Fibroblast of mammary gland (primary cell): Measurements from ENCODE around the gene ENTPD6.
A peak's percentile ranks its signal among the peaks of the same experiment; 100 is the strongest.

ENCODE experiments used
- DNase-seq: peaks from one replicate; pipeline ENCODE4 v3.0.0-alpha.2; 2010; ENCODE audit warnings: low read depth
- H3K4me3 ChIP-seq: 2 replicates; pipeline ENCODE4 v1.5.1; 2011; ENCODE audit warnings: low read depth, mild to moderate bottlenecking, low read length, moderate library complexity; ENCODE audit not compliant: control insufficient read depth
- TF ChIP-seq, protein P1 (sequence below): conservative IDR thresholded peaks from 2 replicates; pipeline ENCODE4 v1.5.1; 2011; ENCODE audit warnings: low read depth, low read length, inconsistent platforms; ENCODE audit not compliant: control insufficient read depth, insufficient read depth

Gene ENTPD6

DNA sequence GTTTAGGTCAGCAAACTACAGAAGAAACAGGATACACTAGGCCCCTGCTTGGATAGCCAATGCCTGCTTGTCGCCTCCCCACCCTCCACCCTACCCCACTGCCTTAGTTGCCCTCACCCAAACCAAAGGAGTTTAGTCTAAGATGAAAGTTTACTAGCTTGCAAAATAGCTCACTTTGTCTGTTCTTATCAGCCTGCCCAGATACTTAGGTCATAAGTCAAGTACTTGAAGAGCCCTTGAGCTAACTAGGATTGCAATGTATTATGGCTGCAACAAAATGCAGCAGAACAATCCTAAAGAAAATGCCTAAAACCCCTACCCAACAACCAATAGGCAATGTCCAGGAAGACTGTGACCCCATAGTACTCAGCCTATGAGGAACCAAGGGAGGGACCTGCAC lies 7.3 kb upstream of the ENTPD6 start:
- no peak overlapping the region for H3K4me3 ChIP-seq
- DNase-seq = no peak
- TF ChIP-seq, protein P1, sequence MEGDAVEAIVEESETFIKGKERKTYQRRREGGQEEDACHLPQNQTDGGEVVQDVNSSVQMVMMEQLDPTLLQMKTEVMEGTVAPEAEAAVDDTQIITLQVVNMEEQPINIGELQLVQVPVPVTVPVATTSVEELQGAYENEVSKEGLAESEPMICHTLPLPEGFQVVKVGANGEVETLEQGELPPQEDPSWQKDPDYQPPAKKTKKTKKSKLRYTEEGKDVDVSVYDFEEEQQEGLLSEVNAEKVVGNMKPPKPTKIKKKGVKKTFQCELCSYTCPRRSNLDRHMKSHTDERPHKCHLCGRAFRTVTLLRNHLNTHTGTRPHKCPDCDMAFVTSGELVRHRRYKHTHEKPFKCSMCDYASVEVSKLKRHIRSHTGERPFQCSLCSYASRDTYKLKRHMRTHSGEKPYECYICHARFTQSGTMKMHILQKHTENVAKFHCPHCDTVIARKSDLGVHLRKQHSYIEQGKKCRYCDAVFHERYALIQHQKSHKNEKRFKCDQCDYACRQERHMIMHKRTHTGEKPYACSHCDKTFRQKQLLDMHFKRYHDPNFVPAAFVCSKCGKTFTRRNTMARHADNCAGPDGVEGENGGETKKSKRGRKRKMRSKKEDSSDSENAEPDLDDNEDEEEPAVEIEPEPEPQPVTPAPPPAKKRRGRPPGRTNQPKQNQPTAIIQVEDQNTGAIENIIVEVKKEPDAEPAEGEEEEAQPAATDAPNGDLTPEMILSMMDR = no peak

DNA sequence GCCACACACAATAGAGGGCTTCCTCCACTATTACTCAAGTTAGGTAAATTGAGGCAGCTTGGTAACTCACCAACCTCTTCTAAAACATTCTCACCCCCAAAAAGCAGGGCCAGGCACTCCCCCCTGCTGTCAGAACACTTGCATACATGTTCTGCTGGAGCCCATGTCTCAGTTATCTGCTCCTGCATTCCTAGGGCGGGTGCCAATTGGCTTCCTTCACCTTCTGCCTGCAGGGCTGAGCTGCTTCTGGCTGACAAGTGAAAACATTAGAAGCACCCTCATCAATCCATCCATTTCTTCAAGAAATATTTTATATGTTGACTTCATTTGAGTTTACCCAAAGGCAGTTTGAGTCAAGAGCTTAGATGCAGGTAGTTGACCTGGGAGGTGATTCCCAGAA lies 4.5 kb upstream of the ENTPD6 start:
- H3K4me3 ChIP-seq = no peak overlapping the region
- DNase-seq = no peak
- TF ChIP-seq, protein P1 = no peak

DNA sequence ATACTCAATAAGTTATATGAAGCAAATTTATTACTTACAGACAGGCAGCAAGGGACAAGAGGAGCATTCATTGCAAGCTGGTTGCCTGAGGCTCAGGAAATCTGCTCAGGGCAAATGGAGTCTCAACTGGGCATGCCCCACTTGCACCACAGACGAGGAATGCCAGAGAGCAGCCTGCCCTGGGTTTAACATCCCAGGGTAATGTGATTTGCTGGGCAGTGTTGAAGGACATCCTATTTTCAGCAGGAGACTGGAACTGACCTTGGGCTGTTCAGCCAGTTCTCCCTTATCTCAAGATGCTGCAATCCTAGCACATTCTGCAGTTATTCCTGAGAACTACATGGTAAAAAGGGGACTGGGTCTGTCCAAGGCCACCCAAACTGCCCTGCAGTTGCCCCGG lies 3.8 kb upstream of the ENTPD6 start:
- no peak for DNase-seq
- TF ChIP-seq, protein P1 = no peak
- no peak overlapping the region for H3K4me3 ChIP-seq

DNA sequence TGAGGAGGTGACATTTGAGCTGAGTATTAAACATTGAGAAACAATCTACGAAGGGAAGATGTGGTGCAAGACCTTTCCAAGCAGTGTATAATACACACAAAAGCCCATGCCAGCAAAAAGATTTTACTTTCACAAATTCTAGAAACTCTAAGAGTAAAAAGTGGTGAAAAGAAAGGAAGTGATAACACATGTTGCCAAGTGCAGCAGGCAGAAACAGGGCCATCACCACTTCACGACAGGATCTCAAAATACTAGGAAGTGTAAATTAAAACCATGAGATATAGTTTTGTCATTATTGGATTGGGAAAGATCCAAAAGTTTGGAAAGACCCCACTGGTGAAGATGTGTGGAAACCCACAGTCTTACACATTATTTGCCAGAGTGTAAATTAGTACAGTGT lies 1.7 kb upstream of the ENTPD6 start:
- TF ChIP-seq, protein P1 = no peak
- DNase-seq = no peak
- H3K4me3 ChIP-seq = no peak overlapping the region

DNA sequence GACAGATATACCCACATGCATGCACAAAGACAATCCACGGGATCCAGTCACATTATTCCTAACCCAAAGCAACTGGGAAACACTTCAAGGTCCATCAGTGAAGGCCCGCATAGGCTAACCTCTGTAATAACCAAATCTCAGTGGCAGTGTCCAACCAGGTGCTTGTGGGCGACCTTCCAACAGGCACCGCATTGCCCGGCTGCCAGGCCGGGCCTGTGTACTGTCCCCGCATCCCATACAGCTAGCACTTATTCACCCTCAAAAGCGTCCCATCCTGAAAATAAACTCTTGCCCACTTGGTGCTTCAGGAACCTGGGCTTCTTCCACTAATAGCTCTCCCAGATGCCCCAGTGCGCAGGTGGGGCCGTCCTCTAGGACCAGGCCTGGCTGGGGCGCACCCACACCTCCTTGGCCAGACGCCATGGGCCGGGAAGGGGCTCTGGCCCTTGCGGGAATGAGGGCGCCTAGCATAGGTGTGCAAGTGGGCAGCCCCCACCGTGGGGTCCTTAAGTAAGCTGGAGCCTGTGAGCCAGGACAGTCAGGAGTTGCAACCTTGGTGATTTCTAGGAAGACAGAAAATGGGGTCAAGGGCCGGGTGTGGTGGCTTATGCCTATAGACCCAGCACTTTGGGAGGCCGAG lies 1.1 kb upstream of the ENTPD6 start:
- DNase-seq = no peak
- TF ChIP-seq, protein P1 = no peak
- H3K4me3 ChIP-seq = no peak overlapping the region

DNA sequence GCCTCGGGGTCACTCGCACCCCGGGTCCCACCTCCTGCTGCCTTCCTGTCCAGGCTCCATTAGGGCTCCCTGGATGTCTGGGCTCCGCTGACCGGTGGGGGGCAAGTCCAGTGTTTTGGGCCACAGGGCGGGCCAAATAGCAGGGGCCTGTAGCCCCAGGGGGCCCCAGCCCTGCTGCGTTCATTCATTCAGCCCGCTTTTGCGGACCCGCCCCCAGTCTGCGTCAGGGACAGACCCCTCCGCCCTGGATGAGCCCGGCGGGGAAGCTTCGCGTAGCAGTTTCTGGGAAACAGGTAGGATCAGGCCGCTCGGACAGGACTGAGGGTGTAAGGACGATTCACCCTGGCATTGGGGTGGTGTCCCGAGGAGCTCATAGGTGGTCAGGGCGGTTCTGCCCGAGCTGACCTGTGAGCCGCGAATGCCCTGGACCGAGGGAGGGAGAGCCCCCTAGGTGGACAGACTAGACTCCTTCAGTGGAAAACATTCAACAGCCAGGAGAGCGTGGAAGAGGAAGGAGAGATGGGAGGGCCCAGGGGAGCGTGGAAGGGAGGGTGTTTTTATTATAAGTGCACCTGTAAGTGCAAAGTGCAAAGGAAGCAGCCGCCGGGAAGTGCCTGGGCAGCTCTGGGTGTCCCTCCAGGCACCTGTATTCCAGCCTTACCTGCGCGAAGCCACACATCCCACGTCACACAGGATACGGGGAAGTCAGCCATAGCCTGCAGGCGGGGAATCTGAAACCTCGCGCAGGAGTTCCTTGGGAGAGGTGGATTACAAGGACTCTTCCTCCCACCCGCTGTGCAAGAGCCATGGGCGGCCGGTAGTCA lies 662 bp downstream of the ENTPD6 start:
- DNase-seq = no peak
- TF ChIP-seq, protein P1 = no peak
- H3K4me3 ChIP-seq = peak overlapping the region; percentile 86
